HG03060 (cell line): ENCODE measurements around the gene FAF1.

Experiments
- ATAC-seq: cut with Tn5 transposase; IDR thresholded peaks from one replicate; pipeline ENCODE4 v1.9.1; 2021; ENCODE audit warnings: low read depth, moderate number of reproducible peaks; ENCODE audit not compliant: unreplicated experiment

Gene FAF1

GRCh38 chr1:50523548-50523947 lies 436.5 kb downstream of the FAF1 start:
- ATAC-seq: no peak

- no peak for ATAC-seq
These were observed 437.2 kb downstream of the FAF1 start for GRCh38 chr1:50522691-50523342.

DNA sequence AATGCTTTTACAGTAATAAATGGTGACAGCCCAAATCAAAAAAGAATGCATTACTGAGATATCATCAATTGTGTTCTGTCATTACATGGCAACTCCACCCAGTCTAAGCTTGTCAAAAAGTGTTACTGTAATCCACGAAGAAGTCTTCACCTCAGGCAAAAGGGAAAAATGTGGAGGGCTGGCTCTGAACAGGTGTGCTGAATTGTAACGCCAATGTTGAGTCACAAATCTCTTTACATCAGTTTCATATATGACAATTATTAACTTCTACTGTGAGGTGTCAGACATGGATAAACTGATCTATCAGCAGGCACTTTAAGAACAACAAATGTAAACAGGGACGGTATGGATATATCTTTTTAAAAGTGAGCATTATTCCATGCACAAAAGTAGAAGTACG lies 438.4 kb downstream of the FAF1 start:
- no peak for ATAC-seq

- no peak for ATAC-seq
These were observed 442.6 kb downstream of the FAF1 start for GRCh38 chr1:50517488-50517887.

GRCh38 chr1:50516056-50516455 lies 444.0 kb downstream of the FAF1 start:
- ATAC-seq: no peak

- ATAC-seq: no peak
These were observed 452.0 kb downstream of the FAF1 start for GRCh38 chr1:50508040-50508586.

DNA sequence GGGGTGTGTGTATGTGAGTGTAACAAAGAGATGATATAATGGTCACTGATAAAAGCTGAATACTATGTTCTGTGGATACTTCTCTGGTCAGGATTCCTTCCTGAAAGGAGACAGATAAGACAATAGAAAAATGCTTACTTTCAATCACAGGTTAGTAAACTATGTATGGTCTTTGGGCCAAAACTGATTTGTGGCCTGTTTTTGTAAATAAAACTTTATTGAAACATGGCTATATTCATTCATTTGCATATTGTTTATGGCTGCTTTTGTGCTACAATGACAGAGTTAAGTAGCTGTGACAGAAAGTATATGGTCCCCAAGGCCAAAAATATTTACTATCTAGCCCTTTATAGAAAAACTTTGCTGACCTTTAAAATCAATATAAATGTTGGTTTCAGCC lies 454.6 kb downstream of the FAF1 start:
- no peak for ATAC-seq

- no peak for ATAC-seq
These were observed 456.6 kb downstream of the FAF1 start for GRCh38 chr1:50503515-50503914.

- ATAC-seq: no peak
These were observed 457.9 kb downstream of the FAF1 start for GRCh38 chr1:50502147-50502546.

DNA sequence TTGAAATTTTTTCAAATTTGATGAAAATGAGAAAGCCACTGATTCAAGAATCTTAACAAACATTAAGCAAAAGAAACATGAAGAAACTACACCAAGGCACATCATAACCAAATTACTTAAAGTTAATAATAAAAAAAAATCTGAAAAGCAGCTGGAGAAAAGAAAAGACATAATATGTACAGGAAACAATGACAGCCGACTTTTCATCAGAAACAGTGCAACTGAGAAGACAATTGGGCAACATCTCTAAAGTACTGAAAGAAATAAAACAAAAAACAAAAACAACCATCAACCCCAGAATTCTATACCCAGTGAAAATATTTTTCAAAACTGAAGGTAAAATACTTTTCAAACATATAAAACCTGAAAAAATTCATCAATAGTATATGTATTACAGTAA lies 463.1 kb downstream of the FAF1 start:
- ATAC-seq: no peak

DNA sequence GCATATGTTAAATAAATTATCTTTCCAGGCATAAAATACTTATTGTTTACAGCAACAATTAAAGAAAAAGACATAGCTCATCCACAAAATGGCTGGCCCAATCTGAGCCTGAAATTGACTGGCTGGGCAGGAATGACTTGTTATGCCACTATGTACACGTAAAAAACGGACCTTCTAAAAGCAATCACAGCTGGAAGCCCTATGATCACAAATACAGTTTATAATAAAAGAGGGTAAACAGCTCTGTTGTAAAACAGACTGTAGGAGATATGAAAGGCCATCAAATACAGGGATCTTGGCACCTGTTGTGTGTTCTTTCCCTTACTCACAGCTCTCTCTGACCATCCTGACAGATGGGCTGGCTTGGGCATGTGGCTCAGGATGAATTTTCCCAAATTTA lies 466.4 kb downstream of the FAF1 start:
- ATAC-seq: no peak

DNA sequence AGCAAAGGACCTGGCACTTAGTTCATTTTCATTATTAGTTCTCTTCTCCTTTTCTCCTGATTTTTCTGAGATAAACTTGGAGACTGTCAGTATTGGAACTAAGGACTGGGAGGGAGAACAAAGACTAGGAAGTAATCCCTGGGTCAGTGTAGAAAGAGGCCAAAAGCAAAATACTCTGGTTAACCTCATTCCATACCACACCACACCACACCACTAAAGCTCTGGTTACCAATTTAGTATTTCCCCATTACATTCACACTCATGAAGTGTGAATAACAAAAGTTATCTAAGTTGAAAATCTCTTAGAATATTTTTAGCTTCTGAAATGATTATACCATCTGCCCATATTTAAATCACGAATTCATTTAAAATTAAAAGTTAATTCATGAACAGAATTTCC lies 467.9 kb downstream of the FAF1 start:
- ATAC-seq: no peak

- ATAC-seq: no peak
These were observed 468.9 kb downstream of the FAF1 start for GRCh38 chr1:50491142-50491541.

DNA sequence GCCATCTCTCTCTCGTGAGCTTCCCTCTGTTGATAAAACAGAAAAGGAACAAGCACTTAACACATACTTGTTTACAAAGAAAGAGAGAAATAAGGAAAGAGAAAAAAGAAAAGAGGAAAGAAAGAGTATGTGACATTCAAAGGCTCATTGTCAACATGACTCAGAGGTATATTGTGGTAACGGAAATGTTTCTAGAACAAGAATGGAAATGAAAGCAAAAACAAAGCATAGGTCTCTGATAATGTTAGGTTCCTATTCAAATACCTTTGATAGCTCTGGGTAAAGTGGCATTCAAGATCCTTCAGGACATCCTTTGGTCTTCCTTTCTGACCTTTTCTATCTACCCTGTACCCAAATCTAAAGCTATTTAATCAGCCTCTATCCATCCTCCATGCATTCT lies 469.4 kb downstream of the FAF1 start:
- no peak for ATAC-seq

DNA sequence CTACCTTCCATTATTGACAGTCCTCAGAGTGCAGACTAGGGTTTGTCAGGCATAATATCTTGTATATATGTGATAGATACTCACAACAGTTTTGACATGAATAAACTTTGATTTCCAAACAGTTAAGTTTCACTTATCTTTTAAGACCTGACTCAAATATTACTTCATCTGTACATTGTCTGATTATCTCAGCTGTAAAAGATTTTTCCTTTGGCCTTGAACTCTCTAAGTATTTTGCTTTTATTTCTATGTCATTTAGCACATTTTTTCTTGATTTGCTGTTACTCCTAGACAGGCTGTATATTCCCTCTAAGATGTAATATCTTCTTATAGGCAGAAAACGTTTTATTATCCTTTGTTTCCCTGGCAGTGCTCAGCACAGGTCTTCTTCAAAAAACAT lies 471.2 kb downstream of the FAF1 start:
- ATAC-seq: no peak

- no peak for ATAC-seq
These were observed 471.7 kb downstream of the FAF1 start for GRCh38 chr1:50488356-50488755.

GRCh38 chr1:50487725-50488124 lies 472.3 kb downstream of the FAF1 start:
- ATAC-seq: no peak

DNA sequence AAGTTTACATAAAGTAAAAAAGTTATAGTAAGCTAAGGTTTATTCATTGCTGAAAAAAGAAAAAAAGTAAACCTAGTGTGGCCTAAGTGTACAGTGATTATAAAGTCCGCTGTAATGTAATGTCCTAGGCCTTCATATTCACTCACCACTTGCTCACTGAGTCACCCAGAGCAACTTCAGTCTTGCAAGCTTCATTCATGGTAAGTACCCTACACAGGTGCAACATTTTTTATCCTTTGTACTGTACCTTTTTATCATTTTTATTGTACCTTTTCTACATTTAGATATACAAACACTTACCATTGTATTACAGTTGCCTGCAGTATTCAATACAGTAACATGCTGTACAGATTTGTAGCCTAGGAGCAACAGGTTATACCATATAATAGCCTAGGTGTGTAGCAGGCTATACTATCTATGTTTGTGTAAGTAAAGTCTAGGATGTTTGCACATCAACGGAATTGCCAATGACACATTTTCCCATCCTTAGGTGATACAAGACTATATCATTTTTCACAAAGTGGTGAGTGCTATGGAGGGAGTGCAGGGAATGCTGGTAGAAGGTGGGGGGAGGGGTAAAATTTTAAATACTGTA lies 478.8 kb downstream of the FAF1 start:
- no peak for ATAC-seq

GRCh38 chr1:50476800-50477199 lies 483.3 kb downstream of the FAF1 start:
- no peak for ATAC-seq

GRCh38 chr1:50474859-50475809 lies 484.9 kb downstream of the FAF1 start:
- ATAC-seq: no peak

DNA sequence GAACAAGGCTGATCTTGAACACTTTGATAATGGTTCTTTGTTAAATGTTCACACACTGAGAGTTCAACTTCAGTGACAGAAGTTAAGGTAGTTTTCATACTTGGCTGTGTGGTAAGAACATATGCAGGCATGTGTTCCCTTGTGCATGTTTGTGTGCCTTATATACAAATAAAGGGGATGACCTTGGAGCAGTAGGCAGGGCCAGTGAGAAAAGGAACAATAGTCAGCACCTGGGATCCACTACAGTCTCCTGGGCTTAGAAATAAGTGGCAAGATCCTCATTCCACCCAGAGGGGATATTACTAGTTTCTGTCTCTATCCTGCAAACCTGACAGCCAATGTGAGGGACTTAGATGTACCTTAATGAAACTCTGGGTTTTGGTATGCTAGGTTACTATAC lies 486.6 kb downstream of the FAF1 start:
- ATAC-seq: no peak
